Duodenal mucosa (tissue), 2 donors: ENCODE results near the gene TRMT1L.

Source experiments
- H3K27ac ChIP-seq: one replicate; pipeline ENCODE4 v1.7.0; 2013; ENCODE audit warnings: low read depth, low read length
- H3K27me3 ChIP-seq, 2 donors: one replicate each; pipeline ENCODE4 v1.7.0; 2013; ENCODE audit warnings: low read length in 2 of 2, control low read depth in 1 of 2; ENCODE audit not compliant: insufficient read depth in 2 of 2, control insufficient read depth in 1 of 2
- H3K36me3 ChIP-seq, 2 donors: one replicate each; pipeline ENCODE4 v1.7.0; 2013; ENCODE audit warnings: low read length in 2 of 2, control low read depth in 1 of 2; ENCODE audit not compliant: insufficient read depth in 2 of 2, control insufficient read depth in 1 of 2
- H3K4me1 ChIP-seq, 2 donors: one replicate each; pipeline ENCODE4 v1.7.0; 2013; ENCODE audit warnings: low read length in 2 of 2, control low read depth in 1 of 2; ENCODE audit not compliant: insufficient read depth in 2 of 2, control insufficient read depth in 1 of 2
- H3K4me3 ChIP-seq, 2 donors: one replicate each; pipeline ENCODE4 v1.7.0; 2013; ENCODE audit warnings: low read length in 2 of 2, low read depth in 1 of 2
- H3K9ac ChIP-seq, 2 donors: one replicate each; pipeline ENCODE4 v1.7.0; 2013; ENCODE audit warnings: low read length in 2 of 2, low read depth in 1 of 2
- H3K9me3 ChIP-seq, 2 donors: one replicate each; pipeline ENCODE4 v1.7.0; 2013; ENCODE audit warnings: low read length in 2 of 2, control low read depth in 1 of 2; ENCODE audit not compliant: control insufficient read depth in 1 of 2

The TRMT1L gene

DNA sequence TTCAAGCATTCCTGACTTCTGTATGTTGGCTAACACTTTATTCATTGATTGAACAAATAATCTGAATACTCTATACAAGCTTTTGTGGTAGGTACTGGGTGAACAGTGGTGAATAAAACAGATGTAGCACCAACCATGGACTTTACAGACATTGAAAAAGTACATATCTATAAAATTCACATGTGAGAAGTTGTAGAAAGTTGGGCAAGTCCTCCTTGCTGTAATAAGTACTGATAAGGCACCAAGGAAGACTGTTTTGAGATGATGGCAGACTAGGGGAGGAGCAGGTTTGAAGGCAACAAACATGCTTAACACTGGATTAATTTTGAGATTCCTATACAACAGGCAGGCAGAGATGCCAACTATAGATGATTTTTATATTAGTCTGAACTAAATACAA, 69.0 kb downstream of the TRMT1L start:
- H3K4me3 ChIP-seq: no peak overlapping the region
- no peak overlapping the region for H3K9ac ChIP-seq
- no peaks in the 10 kb centered on the region for H3K4me1 ChIP-seq
- no peaks in the 10 kb centered on the region for H3K9me3 ChIP-seq
- H3K27me3 ChIP-seq: no peaks in the 10 kb centered on the region
- H3K36me3 ChIP-seq: peaks cover 4 to 12% of the 10 kb centered on the region in 2 donors
- no peak overlapping the region for H3K27ac ChIP-seq

GRCh38 chr1:185087101-185087500, 69.7 kb downstream of the TRMT1L start:
- Histone ChIP-seq H3K9me3 (no peaks in the 10 kb centered on the region), H3K4me3 (no peak overlapping the region), H3K27me3 (no peaks in the 10 kb centered on the region), H3K27ac (no peak overlapping the region), H3K9ac (no peak overlapping the region), H3K4me1 (no peaks in the 10 kb centered on the region), H3K36me3 (peaks cover 4 to 12% of the 10 kb centered on the region in 2 donors)

DNA sequence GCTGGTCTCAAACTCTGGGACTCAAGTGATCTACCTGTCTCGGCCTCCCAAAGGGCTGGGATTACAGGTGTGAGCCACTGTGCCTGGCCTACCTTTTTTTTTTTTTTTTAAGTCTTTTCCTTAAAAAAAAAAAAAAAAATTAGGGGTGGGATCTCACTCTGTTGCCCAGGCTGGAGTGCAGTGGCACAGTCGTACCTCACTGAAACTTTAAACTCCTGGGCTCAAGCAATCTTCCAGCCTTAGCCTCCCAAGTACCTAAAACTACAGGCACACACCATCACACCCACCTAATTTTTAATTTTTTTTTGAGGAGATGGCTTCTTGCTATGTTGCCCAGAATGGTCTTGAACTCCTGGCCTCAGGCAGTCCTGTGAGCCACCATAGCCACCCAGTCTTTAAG, 72.9 kb downstream of the TRMT1L start:
- H3K36me3 ChIP-seq: peaks cover 4 to 8% of the 10 kb centered on the region in 2 donors

GRCh38 chr1:185080422-185080821, 76.3 kb downstream of the TRMT1L start:
- Histone ChIP-seq H3K27ac (no peak overlapping the region), H3K27me3 (no peaks in the 10 kb centered on the region), H3K9ac (no peak overlapping the region), H3K9me3 (no peaks in the 10 kb centered on the region), H3K4me1 (no peaks in the 10 kb centered on the region), H3K36me3 (no peaks in the 10 kb centered on the region), H3K4me3 (no peak overlapping the region)

More for the DNA sequence above, 72.9 kb downstream of the TRMT1L start:
- Histone ChIP-seq H3K27me3 (no peaks in the 10 kb centered on the region), H3K9me3 (no peaks in the 10 kb centered on the region), H3K9ac (no peak overlapping the region), H3K4me3 (no peak overlapping the region), H3K4me1 (no peaks in the 10 kb centered on the region), H3K27ac (no peak overlapping the region)

- no peaks in the 10 kb centered on the region for H3K36me3 ChIP-seq
- no peak overlapping the region for H3K4me3 ChIP-seq
- no peaks in the 10 kb centered on the region for H3K9me3 ChIP-seq
- H3K27me3 ChIP-seq: no peaks in the 10 kb centered on the region
- H3K4me1 ChIP-seq: no peaks in the 10 kb centered on the region
- no peak overlapping the region for H3K9ac ChIP-seq
- no peak overlapping the region for H3K27ac ChIP-seq
Observed at GRCh38 chr1:185077374-185077773, 79.4 kb downstream of the TRMT1L start.

DNA sequence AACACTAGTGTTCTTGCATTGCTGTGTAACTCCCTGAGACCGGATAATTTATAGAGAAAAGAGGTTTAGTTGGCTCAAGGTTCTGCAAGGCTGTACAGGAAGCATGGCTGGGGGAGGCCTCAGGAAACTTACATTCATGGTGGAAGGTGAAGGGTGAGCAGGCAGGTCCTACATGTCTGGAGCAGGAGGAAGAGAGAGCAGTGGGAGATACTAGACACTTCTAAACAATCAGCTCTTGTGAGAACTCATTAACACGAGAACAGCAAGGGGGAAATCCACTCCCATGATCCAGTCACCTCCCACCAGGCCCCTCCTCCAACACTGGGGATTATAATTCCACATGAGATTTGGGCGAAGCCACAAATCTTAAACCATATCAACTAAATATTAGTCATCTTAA, 81.3 kb downstream of the TRMT1L start:
- no peak overlapping the region for H3K27ac ChIP-seq
- H3K36me3 ChIP-seq: no peaks in the 10 kb centered on the region
- H3K4me3 ChIP-seq: no peak overlapping the region
- H3K4me1 ChIP-seq: no peaks in the 10 kb centered on the region
- no peaks in the 10 kb centered on the region for H3K9me3 ChIP-seq
- H3K9ac ChIP-seq: no peak overlapping the region
- no peaks in the 10 kb centered on the region for H3K27me3 ChIP-seq

DNA sequence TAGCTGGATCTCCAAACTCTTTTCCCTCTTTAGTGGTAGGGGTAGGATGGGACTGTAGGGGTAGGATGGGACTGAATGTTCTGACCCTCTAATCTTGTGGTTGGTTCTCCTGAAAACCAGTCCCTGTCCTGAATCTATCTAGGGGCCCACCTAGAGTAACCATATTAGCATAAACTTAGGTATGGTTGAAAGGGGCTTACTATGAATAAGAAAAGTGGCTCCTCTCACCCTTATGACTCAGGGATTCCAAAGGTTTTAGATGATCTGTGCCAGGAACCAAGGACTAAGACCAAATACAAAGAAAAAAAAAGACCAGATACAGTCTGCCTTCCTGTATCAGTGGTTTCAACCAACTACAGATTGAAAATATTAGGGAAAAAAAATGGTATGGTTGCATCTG, 82.4 kb downstream of the TRMT1L start:
- no peaks in the 10 kb centered on the region for H3K36me3 ChIP-seq
- no peaks in the 10 kb centered on the region for H3K27me3 ChIP-seq
- H3K4me1 ChIP-seq: no peaks in the 10 kb centered on the region
- no peak overlapping the region for H3K27ac ChIP-seq
- no peaks in the 10 kb centered on the region for H3K9me3 ChIP-seq
- H3K9ac ChIP-seq: no peak overlapping the region
- H3K4me3 ChIP-seq: no peak overlapping the region

DNA sequence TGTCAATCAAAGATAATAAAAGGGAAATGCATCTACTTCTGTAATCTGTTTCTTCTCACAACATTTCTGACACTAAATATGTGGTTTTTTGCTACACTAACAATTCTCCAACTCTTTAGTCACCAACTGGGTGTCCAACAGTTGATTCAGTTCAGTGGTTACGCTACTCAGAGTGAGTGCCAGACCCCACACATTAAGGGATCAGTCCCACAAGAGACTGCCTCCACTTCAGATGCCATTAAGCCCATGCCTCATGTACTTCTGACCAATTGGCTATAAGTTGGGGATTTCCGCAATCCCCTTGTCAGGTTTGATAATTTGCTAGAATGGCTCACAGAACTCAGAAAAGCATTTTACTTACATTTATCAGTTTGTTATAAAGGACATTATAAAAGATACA, 83.0 kb downstream of the TRMT1L start:
- Histone ChIP-seq H3K9ac (no peak overlapping the region), H3K9me3 (no peaks in the 10 kb centered on the region), H3K36me3 (no peaks in the 10 kb centered on the region), H3K4me3 (no peak overlapping the region), H3K4me1 (no peaks in the 10 kb centered on the region), H3K27me3 (no peaks in the 10 kb centered on the region), H3K27ac (no peak overlapping the region)

GRCh38 chr1:185070051-185070450, 86.7 kb downstream of the TRMT1L start:
- no peaks in the 10 kb centered on the region for H3K27me3 ChIP-seq
- H3K36me3 ChIP-seq: no peaks in the 10 kb centered on the region
- H3K9ac ChIP-seq: no peak overlapping the region
- H3K9me3 ChIP-seq: no peaks in the 10 kb centered on the region
- H3K4me3 ChIP-seq: no peak overlapping the region
- no peaks in the 10 kb centered on the region for H3K4me1 ChIP-seq
- no peak overlapping the region for H3K27ac ChIP-seq

GRCh38 chr1:185069202-185069772, 87.5 kb downstream of the TRMT1L start:
- Histone ChIP-seq H3K4me3 (no peak overlapping the region), H3K4me1 (no peaks in the 10 kb centered on the region), H3K9me3 (no peaks in the 10 kb centered on the region)

GRCh38 chr1:185068341-185068740, 88.4 kb downstream of the TRMT1L start:
- H3K9me3 ChIP-seq: no peaks in the 10 kb centered on the region
- H3K36me3 ChIP-seq: no peaks in the 10 kb centered on the region
- no peaks in the 10 kb centered on the region for H3K4me1 ChIP-seq
- H3K9ac ChIP-seq: no peak overlapping the region
- no peak overlapping the region for H3K4me3 ChIP-seq
- no peak overlapping the region for H3K27ac ChIP-seq
- H3K27me3 ChIP-seq: no peaks in the 10 kb centered on the region

More at GRCh38 chr1:185069202-185069772, 87.5 kb downstream of the TRMT1L start:
- H3K27ac ChIP-seq: no peak overlapping the region
- H3K36me3 ChIP-seq: no peaks in the 10 kb centered on the region
- no peaks in the 10 kb centered on the region for H3K27me3 ChIP-seq
- no peak overlapping the region for H3K9ac ChIP-seq
